Neuronal stem cell (in vitro differentiated cells): Measurements from ENCODE around the gene PTPRCAP.

Experiments
- DNase-seq: peaks from one replicate; pipeline ENCODE4 v3.0.0-alpha.2; 2013; ENCODE audit warnings: low spot score
- H2AFZ ChIP-seq: one replicate; pipeline ENCODE4 v1.6.1; 2013; ENCODE audit warnings: mild to moderate bottlenecking, low read length, inconsistent platforms
- H2AK5ac ChIP-seq: 2 replicates; pipeline ENCODE4 v1.6.1; 2013; ENCODE audit warnings: low read depth, mild to moderate bottlenecking, inconsistent platforms, low read length, moderate library complexity, mixed read lengths
- H2BK120ac ChIP-seq: 2 replicates; pipeline ENCODE4 v1.6.1; 2013; ENCODE audit warnings: low read depth, mild to moderate bottlenecking, inconsistent platforms, low read length, moderate library complexity, mixed read lengths
- H2BK12ac ChIP-seq: one replicate; pipeline ENCODE4 v1.6.1; 2013; ENCODE audit warnings: low read length, inconsistent platforms
- H2BK15ac ChIP-seq: 2 replicates; pipeline ENCODE4 v1.6.1; 2013; ENCODE audit warnings: mild to moderate bottlenecking, low read length, inconsistent platforms, mixed read lengths
- H2BK5ac ChIP-seq: one replicate; pipeline ENCODE4 v1.6.1; 2013; ENCODE audit warnings: inconsistent platforms, mild to moderate bottlenecking, low read length, moderate library complexity
- H3K14ac ChIP-seq: one replicate; pipeline ENCODE4 v1.6.1; 2013; ENCODE audit warnings: low read length, inconsistent platforms
- H3K18ac ChIP-seq: 2 replicates; pipeline ENCODE4 v1.6.1; 2013; ENCODE audit warnings: low read length, inconsistent platforms
- H3K23ac ChIP-seq: 2 replicates; pipeline ENCODE4 v1.6.1; 2013; ENCODE audit warnings: low read depth, mild to moderate bottlenecking, mixed read lengths, low read length, inconsistent platforms; ENCODE audit not compliant: poor library complexity
- H3K27ac ChIP-seq: replicated peaks from 3 replicates; pipeline ENCODE4 v1.5.1; 2013; ENCODE audit warnings: low read length, inconsistent platforms
- H3K27me3 ChIP-seq, 3 experiments: 2 replicates each; pipeline ENCODE4 v1.6.1; 2013; ENCODE audit warnings: low read length in 3 of 3, mild to moderate bottlenecking in 2 of 3, inconsistent platforms in 1 of 3, low read depth in 1 of 3, mixed read lengths in 1 of 3, moderate library complexity in 1 of 3; ENCODE audit not compliant: control insufficient read depth in 3 of 3, insufficient read depth in 3 of 3
- H3K36me3 ChIP-seq, 2 donors: replicated peaks in 1 of 2; 2 replicates each; pipeline ENCODE4 v1.6.1; 2013; ENCODE audit warnings: low read length in 2 of 2; ENCODE audit not compliant: control insufficient read depth in 2 of 2, insufficient read depth in 2 of 2
- H3K4ac ChIP-seq: 2 replicates; pipeline ENCODE4 v1.6.1; 2013; ENCODE audit warnings: inconsistent platforms, mild to moderate bottlenecking, low read length, moderate library complexity
- H3K4me1 ChIP-seq, 2 donors: 1 replicate in 1 of 2; 2 replicates in 1 of 2; pipeline ENCODE4 v1.6.1; 2013; ENCODE audit warnings: low read length in 2 of 2, low read depth in 1 of 2; ENCODE audit not compliant: control insufficient read depth in 2 of 2, insufficient read depth in 1 of 2
- H3K4me2 ChIP-seq: one replicate; pipeline ENCODE4 v1.6.1; 2013; ENCODE audit warnings: mild to moderate bottlenecking, low read length, inconsistent platforms; ENCODE audit not compliant: insufficient read depth, poor library complexity, severe bottlenecking
- H3K4me3 ChIP-seq, 2 donors: 2 replicates each; pipeline ENCODE4 v1.5.1; 2013; ENCODE audit warnings: low read length in 2 of 2, mild to moderate bottlenecking in 2 of 2, inconsistent platforms in 1 of 2, moderate library complexity in 1 of 2
- H3K79me1 ChIP-seq: one replicate; pipeline ENCODE4 v1.6.1; 2013; ENCODE audit warnings: low read depth, mild to moderate bottlenecking, inconsistent platforms, low read length, moderate library complexity
- H3K9ac ChIP-seq: one replicate; pipeline ENCODE4 v1.6.1; 2013; ENCODE audit warnings: mild to moderate bottlenecking, low read depth, low read length, inconsistent platforms; ENCODE audit not compliant: poor library complexity
- H3K9me3 ChIP-seq, 2 donors: replicated peaks in 1 of 2; 2 replicates each; pipeline versions ENCODE3 to v1.6.1; 2013; ENCODE audit warnings: low read length in 2 of 2, mild to moderate bottlenecking in 2 of 2, inconsistent platforms in 1 of 2, low read depth in 1 of 2, mixed read lengths in 1 of 2, moderate library complexity in 1 of 2; ENCODE audit not compliant: control insufficient read depth in 2 of 2, insufficient read depth in 1 of 2
- H4K8ac ChIP-seq: one replicate; pipeline ENCODE4 v1.6.1; 2013; ENCODE audit warnings: low read depth, mild to moderate bottlenecking, inconsistent platforms, low read length, moderate library complexity
- H4K91ac ChIP-seq: one replicate; pipeline ENCODE4 v1.6.1; 2013; ENCODE audit warnings: low read length, low read depth, mild to moderate bottlenecking, inconsistent platforms; ENCODE audit not compliant: poor library complexity
- WGBS, 2 donors: extraction: QIAGEN DNeasy Blood & Tissue Kit; methylation state at CpG; one replicate each; pipeline ENCODE4 v1.1.7; 2013; ENCODE audit warnings: missing lambda C conversion rate in 2 of 2, mixed read lengths in 1 of 2; ENCODE audit not compliant: insufficient read length in 2 of 2, insufficient replicate concordance in 1 of 2; ENCODE audit errors: extremely low coverage in 2 of 2; 5-methylcytosine and 5-hydroxymethylcytosine counted together

PTPRCAP gene

DNA sequence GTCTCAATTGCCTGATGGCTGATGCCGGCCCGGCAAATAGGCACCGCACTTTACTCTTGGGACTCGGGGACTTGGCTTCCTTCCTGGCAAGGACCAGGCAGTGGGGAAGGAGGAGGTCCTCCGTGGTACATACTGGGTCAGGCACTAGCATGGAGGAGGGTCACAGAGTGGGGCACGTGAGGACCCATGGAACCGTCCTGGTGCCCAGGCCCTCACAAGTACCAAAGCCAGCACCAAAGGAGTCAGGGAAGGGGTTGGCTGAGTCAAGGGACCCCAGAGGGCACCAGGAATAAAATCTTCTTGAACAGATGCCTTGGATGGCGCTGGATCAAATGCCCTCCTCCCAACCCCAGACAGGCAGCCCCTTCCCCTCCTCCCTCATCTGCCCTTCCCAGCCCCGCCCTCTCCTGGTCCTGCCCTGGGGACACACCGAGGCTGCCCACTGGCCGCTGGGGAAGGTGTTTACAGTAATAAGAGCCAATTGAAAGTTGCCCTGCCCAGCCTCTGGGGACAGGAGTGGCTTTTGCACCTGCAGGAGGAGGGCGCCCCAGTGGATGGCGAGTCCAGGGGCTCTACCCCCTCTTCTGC, 27.6 kb downstream of the PTPRCAP start:
- Histone ChIP-seq H3K79me1 (peaks cover 2% of the 10 kb centered on the region), H3K27ac (no peak overlapping the region), H3K4me2 (no peak overlapping the region), H3K27me3 (peaks cover 0 to 4% (median under 1%) of the 10 kb centered on the region in 3 experiments), H3K14ac (no peak overlapping the region), H2BK15ac (peak overlapping the region; percentile 45), H3K4ac (peak overlapping the region; percentile 90), H2AK5ac (peak overlapping the region; percentile 79), H4K8ac (no peak overlapping the region), H3K9ac (peak overlapping the region; percentile 55), H3K4me1 (peaks cover 3 to 15% of the 10 kb centered on the region in 2 donors), H2AFZ (no peak overlapping the region), H3K36me3 (no peaks in the 10 kb centered on the region), H3K9me3 (no peaks in the 10 kb centered on the region), H3K23ac (peak overlapping the region; percentile 49), H3K4me3 (no peak overlapping the region), H2BK12ac (peak overlapping the region; percentile 16), H2BK120ac (peak overlapping the region; percentile 87), H2BK5ac (no peak overlapping the region), H3K18ac (peak overlapping the region; percentile 93), H4K91ac (no peak overlapping the region)
- WGBS, 2 donors, result no CpG with 5 or more reads among the region's 13 CpGs
- no peak for DNase-seq

DNA sequence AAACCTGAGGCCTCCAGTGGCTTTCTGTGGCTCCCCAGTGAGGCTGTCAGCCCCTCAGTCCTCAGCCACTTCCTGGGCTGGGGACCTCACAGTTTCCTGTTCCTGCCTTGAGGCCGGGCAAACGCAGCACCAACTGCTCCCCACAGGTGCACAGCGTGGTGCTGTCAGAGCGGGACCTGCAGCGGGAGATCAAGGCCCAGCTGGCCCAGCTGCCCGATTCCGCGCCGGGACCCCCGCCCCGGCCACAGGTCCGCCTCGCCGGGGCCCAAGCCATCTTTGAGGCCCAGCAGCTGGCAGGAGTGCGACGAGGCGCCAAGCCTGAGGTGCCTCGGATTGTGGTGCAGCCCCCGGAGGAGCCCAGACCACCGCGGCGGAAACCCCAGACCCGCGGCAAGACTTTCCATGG, 28.2 kb downstream of the PTPRCAP start:
- H3K9ac ChIP-seq, result no peak overlapping the region
- peak overlapping the region; percentile 50 for H3K18ac ChIP-seq
- no peak overlapping the region for H3K23ac ChIP-seq
- peak overlapping the region; percentile 45 for H2BK15ac ChIP-seq
- no peak for DNase-seq
- H3K36me3 ChIP-seq, result no peaks in the 10 kb centered on the region
- H3K27ac ChIP-seq, result no peak overlapping the region
- H3K4ac ChIP-seq, result no peak overlapping the region
- H3K79me1 ChIP-seq, result peaks cover 2% of the 10 kb centered on the region
- peaks cover 8 to 15% of the 10 kb centered on the region in 2 donors for H3K4me1 ChIP-seq
- H4K91ac ChIP-seq, result no peak overlapping the region
- no peak overlapping the region for H3K4me2 ChIP-seq
- H3K4me3 ChIP-seq, result no peak overlapping the region
- no peak overlapping the region for H4K8ac ChIP-seq
- H3K14ac ChIP-seq, result no peak overlapping the region
- H2AFZ ChIP-seq, result no peak overlapping the region
- peak overlapping the region; percentile 49 for H2BK120ac ChIP-seq
- no peaks in the 10 kb centered on the region for H3K27me3 ChIP-seq
- peak overlapping the region; percentile 57 for H2AK5ac ChIP-seq
- WGBS, 2 donors, result no CpG with 5 or more reads among the region's 24 CpGs
- no peaks in the 10 kb centered on the region for H3K9me3 ChIP-seq
- no peak overlapping the region for H2BK5ac ChIP-seq
- H2BK12ac ChIP-seq, result no peak overlapping the region

DNA sequence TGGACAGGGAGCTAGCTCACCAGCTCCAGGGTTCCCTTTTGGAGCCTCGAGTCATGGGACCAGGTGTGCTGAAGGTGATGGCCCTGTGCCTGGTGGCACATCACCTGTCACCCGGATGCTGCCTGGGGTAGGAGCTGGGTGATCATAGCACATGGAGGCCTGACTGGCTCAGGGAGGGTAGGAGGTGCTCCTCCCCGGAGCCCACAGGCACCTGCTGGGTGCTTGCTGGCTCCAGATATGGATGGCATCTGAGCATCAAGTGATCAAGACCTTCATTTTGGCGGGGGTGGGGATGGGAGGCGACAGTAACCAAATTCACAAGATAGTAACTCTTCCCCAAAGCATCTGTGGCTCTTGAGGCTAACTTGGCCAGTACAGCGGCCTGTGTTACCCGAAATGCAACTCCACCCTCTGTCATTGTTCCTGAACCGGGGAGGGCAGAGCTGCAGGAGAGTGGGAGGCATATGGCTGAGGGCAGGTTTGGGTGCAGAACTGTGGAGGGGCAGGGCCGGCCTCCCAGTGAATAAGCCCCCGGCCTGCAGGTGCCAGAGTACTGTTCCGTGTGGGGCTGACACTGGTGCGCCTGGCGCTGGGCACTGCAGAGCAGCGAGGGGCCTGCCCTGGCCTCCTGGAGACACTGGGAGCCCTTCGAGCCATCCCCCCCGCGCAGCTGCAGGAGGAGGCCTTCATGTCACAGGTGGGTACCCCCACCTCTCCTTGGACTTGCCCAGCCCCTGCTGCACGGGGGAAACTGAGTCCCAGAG, 28.9 kb downstream of the PTPRCAP start:
- Histone ChIP-seq H4K8ac (no peak overlapping the region), H2BK15ac (peak overlapping the region; percentile 47), H3K4me3 (no peak overlapping the region), H3K18ac (peak overlapping the region; percentile 40), H3K4me1 (peaks cover 14 to 15% of the 10 kb centered on the region in 2 donors), H3K79me1 (peaks cover 2% of the 10 kb centered on the region), H2BK12ac (peak overlapping the region; percentile 32), H4K91ac (peak overlapping the region; percentile 48), H3K9ac (peak overlapping the region; percentile 37), H3K27me3 (no peaks in the 10 kb centered on the region), H3K4ac (no peak overlapping the region), H3K4me2 (no peak overlapping the region), H3K36me3 (no peaks in the 10 kb centered on the region), H3K23ac (no peak overlapping the region), H2BK5ac (peak overlapping the region; percentile 57), H3K9me3 (no peaks in the 10 kb centered on the region), H3K27ac (no peak overlapping the region), H2BK120ac (peak overlapping the region; percentile 49), H2AFZ (no peak overlapping the region), H3K14ac (no peak overlapping the region), H2AK5ac (peak overlapping the region; percentile 92)
- no CpG with 5 or more reads among the region's 18 CpGs for WGBS, 2 donors
- DNase-seq, result no peak

DNA sequence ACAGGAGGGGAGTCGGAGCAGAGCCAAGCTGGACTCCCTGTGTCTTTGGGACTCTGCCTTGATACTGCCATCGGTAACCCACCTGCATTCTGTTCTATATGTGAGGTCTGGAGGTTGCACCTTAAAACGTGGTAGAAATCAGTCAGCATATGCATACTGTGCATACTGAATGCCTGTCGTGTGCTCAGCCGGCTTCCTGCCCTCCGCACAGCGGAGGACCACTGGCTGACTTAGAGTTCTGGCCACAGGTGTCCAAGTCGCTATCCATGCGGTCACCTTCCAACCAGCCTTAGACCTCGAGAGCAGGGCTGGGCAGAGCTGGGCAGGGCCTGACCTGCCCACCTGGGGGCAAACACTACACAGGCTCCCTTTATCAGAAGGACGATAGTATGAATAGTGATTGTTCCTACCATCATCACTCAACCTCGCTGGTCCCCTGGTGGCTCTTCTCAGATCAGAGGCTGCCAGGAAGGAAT, 29.8 kb downstream of the PTPRCAP start:
- H3K4me2 ChIP-seq, result no peak overlapping the region
- DNase-seq, result no peak
- H3K23ac ChIP-seq, result no peak overlapping the region
- H2BK12ac ChIP-seq, result no peak overlapping the region
- no peak overlapping the region for H3K18ac ChIP-seq
- H3K14ac ChIP-seq, result no peak overlapping the region
- H3K4ac ChIP-seq, result no peak overlapping the region
- no peaks in the 10 kb centered on the region for H3K27me3 ChIP-seq
- no peak overlapping the region for H3K9ac ChIP-seq
- H3K4me1 ChIP-seq, result peaks cover 15 to 21% of the 10 kb centered on the region in 2 donors
- peaks cover 2% of the 10 kb centered on the region for H3K79me1 ChIP-seq
- no CpG with 5 or more reads among the region's 12 CpGs for WGBS, 2 donors
- H3K36me3 ChIP-seq, result no peaks in the 10 kb centered on the region
- H3K4me3 ChIP-seq, result no peak overlapping the region
- no peak overlapping the region for H3K27ac ChIP-seq
- H3K9me3 ChIP-seq, result no peaks in the 10 kb centered on the region
- no peak overlapping the region for H4K8ac ChIP-seq
- no peak overlapping the region for H2BK5ac ChIP-seq
- H2BK120ac ChIP-seq, result no peak overlapping the region
- no peak overlapping the region for H2BK15ac ChIP-seq
- no peak overlapping the region for H4K91ac ChIP-seq
- H2AFZ ChIP-seq, result no peak overlapping the region
- no peak overlapping the region for H2AK5ac ChIP-seq
